Measurements from ENCODE around the gene SLC13A1. TPM values are rescaled to one million over a fixed set of nuclear protein-coding genes. Genes with fewer than 3 reads are reported as not detected.

Gene SLC13A1
- total and polyA plus RNA-seq, 10 of the 15 experiments (the other 5 are each of a cell fraction or from before 2014, with no cell fraction given), result 0.10 TPM; not detected in 9

DNA sequence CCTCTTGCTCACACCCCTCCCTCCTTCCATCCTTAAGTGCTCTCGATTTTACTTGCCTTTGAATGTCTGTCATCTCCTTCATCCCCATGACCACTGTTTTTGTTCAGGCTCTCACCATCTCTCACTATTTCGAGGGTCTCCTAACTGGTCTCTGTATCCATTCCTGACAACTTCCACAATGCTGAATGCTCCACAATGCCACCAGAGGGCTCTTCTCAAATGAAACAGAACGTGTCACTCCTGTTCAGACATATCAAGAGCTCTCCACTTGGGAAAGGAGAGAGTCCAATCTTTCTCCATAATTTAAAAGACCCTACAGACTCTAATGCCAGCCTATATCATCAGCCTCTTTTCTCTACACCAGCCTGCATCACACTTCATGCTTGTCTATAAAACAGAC is 9.0 kb upstream of the SLC13A1 start (continued):
- TF ChIP-seq, protein P1, sequence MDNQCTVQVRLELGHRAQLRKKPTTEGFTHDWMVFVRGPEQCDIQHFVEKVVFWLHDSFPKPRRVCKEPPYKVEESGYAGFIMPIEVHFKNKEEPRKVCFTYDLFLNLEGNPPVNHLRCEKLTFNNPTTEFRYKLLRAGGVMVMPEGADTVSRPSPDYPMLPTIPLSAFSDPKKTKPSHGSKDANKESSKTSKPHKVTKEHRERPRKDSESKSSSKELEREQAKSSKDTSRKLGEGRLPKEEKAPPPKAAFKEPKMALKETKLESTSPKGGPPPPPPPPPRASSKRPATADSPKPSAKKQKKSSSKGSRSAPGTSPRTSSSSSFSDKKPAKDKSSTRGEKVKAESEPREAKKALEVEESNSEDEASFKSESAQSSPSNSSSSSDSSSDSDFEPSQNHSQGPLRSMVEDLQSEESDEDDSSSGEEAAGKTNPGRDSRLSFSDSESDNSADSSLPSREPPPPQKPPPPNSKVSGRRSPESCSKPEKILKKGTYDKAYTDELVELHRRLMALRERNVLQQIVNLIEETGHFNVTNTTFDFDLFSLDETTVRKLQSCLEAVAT (IDR thresholded peaks at IDR 0.05), result no peak
- no peak for TF ChIP-seq BCL11A (IDR thresholded peaks at IDR 0.05; ENCODE audit: low read depth, low read length)
- TF ChIP-seq, protein P2, sequence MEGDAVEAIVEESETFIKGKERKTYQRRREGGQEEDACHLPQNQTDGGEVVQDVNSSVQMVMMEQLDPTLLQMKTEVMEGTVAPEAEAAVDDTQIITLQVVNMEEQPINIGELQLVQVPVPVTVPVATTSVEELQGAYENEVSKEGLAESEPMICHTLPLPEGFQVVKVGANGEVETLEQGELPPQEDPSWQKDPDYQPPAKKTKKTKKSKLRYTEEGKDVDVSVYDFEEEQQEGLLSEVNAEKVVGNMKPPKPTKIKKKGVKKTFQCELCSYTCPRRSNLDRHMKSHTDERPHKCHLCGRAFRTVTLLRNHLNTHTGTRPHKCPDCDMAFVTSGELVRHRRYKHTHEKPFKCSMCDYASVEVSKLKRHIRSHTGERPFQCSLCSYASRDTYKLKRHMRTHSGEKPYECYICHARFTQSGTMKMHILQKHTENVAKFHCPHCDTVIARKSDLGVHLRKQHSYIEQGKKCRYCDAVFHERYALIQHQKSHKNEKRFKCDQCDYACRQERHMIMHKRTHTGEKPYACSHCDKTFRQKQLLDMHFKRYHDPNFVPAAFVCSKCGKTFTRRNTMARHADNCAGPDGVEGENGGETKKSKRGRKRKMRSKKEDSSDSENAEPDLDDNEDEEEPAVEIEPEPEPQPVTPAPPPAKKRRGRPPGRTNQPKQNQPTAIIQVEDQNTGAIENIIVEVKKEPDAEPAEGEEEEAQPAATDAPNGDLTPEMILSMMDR (IDR thresholded peaks at IDR 0.05 in 2 of 3, conservative IDR thresholded peaks at IDR 0.05 in 1 of 3; ENCODE audit: control insufficient read depth in 2 of 3, extremely low read depth in 1 of 3, insufficient read depth in 1 of 3, low read depth in 3 of 3, low read length in 3 of 3), result peak; percentile 12 to 44 (median 23); a peak in 4 of 6 replicates
- no peak for TF ChIP-seq MXI1 (IDR thresholded peaks at IDR 0.05; ENCODE audit: low read depth, low read length)

DNA sequence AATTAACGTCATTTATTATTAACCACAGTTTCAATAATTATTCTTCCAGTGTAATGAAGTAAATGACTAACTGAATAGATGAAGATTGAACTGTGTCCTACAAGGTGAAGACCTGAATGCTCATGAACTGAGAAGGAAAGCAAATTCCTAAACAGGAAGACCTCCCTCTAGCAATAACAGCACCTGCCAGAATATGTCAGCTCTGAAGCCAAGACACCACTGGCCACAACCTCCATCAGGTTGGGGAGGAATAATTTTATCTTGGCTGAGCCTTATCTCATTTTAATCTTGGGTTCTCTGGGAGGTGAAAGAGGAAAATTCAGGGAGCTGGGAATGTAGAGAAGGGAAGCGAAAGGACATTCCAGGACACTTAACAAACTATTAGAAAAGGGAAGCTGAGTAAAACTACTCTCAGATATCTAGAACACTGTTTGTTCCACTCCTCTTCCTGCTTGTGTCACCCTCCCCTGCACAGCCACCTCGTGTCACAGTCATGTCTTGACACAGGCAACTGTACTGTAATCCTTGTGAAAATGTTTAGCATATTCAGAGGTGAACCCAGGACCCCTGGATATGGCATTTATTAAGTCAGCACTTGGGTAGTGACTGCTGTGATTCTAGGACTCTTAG is 4.6 kb upstream of the SLC13A1 start:
- Histone ChIP-seq H3K4me2 (ENCODE audit: control insufficient read depth, insufficient read depth) (no peak overlapping the region), H2AFZ (ENCODE audit: control insufficient read depth, low read depth, low read length) (no peak overlapping the region; the same call in 1 of the 2 replicates), H4K20me1 (ENCODE audit: control insufficient read depth, insufficient read depth) (no peaks in the 10 kb centered on the region), H3K9ac (ENCODE audit: control insufficient read depth, insufficient read depth, low read length) (no peak overlapping the region), H3K4me3 (no peak overlapping the region), H3K27ac (ENCODE audit: control insufficient read depth, insufficient read depth) (no peak overlapping the region), H3K4me1 (ENCODE audit: control insufficient read depth, insufficient read depth, low read length) (no peaks in the 10 kb centered on the region), H3K79me2 (ENCODE audit: control insufficient read depth, insufficient read depth, low read length) (no peaks in the 10 kb centered on the region), H3K9me3 (replicated peaks; ENCODE audit: control insufficient read depth, insufficient read depth, low read length) (no peaks in the 10 kb centered on the region), H3K27me3 (replicated peaks in 1 of 2; ENCODE audit: control insufficient read depth in 2 of 2, insufficient read depth in 2 of 2, low read length in 1 of 2) (no peaks in the 10 kb centered on the region), H3K36me3 (ENCODE audit: control insufficient read depth in 2 of 2, insufficient read depth in 2 of 2, low read length in 1 of 2) (no peaks in the 10 kb centered on the region)
- POLR2A ChIA-PET, result interaction anchor here (0.7 kb wide), 1 partner anchor 21 kb away, joined by 3 read pairs; no protein-coding TSS in a partner anchor
- CTCF ChIA-PET, result interaction anchor here (0.7 to 1.9 kb wide), 2 partner anchors 50 to 72 kb away, joined by 3 to 9 read pairs; no protein-coding TSS in a partner anchor
- RAD21 ChIA-PET (ENCODE audit: unreplicated experiment), result interaction anchor here (1.0 kb wide), 1 partner anchor 14 kb away, joined by 3 read pairs; no protein-coding TSS in a partner anchor
- no TSS peak for BruUV-seq (replicated peaks)
- in situ Hi-C loops (cut with MboI), result no loop called here
- SMC1A ChIA-PET (ENCODE audit: uncharacterized antibody, unreplicated experiment), result interaction anchor here (0.7 to 1.4 kb wide), 5 partner anchors 15 to 163 kb away, joined by 3 to 4 read pairs (median 3); no protein-coding TSS in a partner anchor
- 38% methylated on average over 3 of the region's 3 CpGs for WGBS (ENCODE audit: insufficient coverage, insufficient replicate concordance, low lambda C conversion rate, missing lambda C conversion rate)
- ATAC-seq (no peak), DNase-seq (ENCODE audit: low read depth, low spot score) (no peak), FAIRE-seq (no peak)
- intact Hi-C loops (cut with micrococcal nuclease; ENCODE audit: unreplicated experiment), result no loop called here
- TF ChIP-seq, protein P3, sequence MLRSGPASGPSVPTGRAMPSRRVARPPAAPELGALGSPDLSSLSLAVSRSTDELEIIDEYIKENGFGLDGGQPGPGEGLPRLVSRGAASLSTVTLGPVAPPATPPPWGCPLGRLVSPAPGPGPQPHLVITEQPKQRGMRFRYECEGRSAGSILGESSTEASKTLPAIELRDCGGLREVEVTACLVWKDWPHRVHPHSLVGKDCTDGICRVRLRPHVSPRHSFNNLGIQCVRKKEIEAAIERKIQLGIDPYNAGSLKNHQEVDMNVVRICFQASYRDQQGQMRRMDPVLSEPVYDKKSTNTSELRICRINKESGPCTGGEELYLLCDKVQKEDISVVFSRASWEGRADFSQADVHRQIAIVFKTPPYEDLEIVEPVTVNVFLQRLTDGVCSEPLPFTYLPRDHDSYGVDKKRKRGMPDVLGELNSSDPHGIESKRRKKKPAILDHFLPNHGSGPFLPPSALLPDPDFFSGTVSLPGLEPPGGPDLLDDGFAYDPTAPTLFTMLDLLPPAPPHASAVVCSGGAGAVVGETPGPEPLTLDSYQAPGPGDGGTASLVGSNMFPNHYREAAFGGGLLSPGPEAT (IDR thresholded peaks at IDR 0.05; ENCODE audit: low read depth), result no peak
- no peak for TF ChIP-seq CREM (IDR thresholded peaks at IDR 0.05; ENCODE audit: low read depth)
- TF ChIP-seq NFXL1 (IDR thresholded peaks at IDR 0.05; ENCODE audit: borderline replicate concordance), result no peak
- TF ChIP-seq IKZF2 (IDR thresholded peaks at IDR 0.05), result no peak
- no peak for TF ChIP-seq GATAD2B (conservative IDR thresholded peaks at IDR 0.05; ENCODE audit: low read depth)
- no peak for TF ChIP-seq ZNF217 (IDR thresholded peaks at IDR 0.05)
- TF ChIP-seq PML (IDR thresholded peaks at IDR 0.05; ENCODE audit: low read length), result no peak
- TF ChIP-seq, protein P4, sequence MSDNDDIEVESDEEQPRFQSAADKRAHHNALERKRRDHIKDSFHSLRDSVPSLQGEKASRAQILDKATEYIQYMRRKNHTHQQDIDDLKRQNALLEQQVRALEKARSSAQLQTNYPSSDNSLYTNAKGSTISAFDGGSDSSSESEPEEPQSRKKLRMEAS (IDR thresholded peaks at IDR 0.05; ENCODE audit: low read depth, low read length), result no peak
- TF ChIP-seq, protein P5, sequence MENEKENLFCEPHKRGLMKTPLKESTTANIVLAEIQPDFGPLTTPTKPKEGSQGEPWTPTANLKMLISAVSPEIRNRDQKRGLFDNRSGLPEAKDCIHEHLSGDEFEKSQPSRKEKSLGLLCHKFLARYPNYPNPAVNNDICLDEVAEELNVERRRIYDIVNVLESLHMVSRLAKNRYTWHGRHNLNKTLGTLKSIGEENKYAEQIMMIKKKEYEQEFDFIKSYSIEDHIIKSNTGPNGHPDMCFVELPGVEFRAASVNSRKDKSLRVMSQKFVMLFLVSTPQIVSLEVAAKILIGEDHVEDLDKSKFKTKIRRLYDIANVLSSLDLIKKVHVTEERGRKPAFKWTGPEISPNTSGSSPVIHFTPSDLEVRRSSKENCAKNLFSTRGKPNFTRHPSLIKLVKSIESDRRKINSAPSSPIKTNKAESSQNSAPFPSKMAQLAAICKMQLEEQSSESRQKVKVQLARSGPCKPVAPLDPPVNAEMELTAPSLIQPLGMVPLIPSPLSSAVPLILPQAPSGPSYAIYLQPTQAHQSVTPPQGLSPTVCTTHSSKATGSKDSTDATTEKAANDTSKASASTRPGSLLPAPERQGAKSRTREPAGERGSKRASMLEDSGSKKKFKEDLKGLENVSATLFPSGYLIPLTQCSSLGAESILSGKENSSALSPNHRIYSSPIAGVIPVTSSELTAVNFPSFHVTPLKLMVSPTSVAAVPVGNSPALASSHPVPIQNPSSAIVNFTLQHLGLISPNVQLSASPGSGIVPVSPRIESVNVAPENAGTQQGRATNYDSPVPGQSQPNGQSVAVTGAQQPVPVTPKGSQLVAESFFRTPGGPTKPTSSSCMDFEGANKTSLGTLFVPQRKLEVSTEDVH (IDR thresholded peaks at IDR 0.05; ENCODE audit: low read depth, partially characterized antibody), result no peak
- no peak for TF ChIP-seq CBFB (IDR thresholded peaks at IDR 0.05; ENCODE audit: low read depth)

Measured in GM12878 (cell line).